HepG2 (cell line): ENCODE results near the gene RECQL5. TPM values are rescaled to one million over a fixed set of nuclear protein-coding genes. Genes with fewer than 3 reads are reported as not detected.

Source experiments
- ATAC-seq: fragments of 200-7000 bp; cut with Tn5 transposase; 3 replicates; pipeline ENCODE4 v1.9.1; 2020; ENCODE audit warnings: mild to moderate bottlenecking, moderate library complexity
- BruUV-seq: library from RNA; stranded (reverse); fragments of 400-500 nt; replicated peaks from 2 replicates; lab custom pipeline; 2021; lab: Mats Ljungman, UMichigan
- CTCF ChIA-PET: fragments of 300-600 bp; formaldehyde crosslinking; extraction: SDS; loops from one replicate; lab custom pipeline; 2021; ENCODE audit warnings: low total read pairs, inconsistent platforms, low intra/inter-chr PET ratio; lab: Yijun Ruan, JAX
- POLR2A ChIA-PET: fragments of 350-600 bp; sonication (Branson Sonifier 250); formaldehyde crosslinking; loops from one replicate; lab custom pipeline; 2020; ENCODE audit warnings: antibody characterized with exemption, inconsistent platforms; lab: Yijun Ruan, JAX
- DNase-seq: peaks from one replicate; pipeline ENCODE4 v3.0.0-alpha.2; 2015; ENCODE audit warnings: low spot score
- FAIRE-seq: peaks from 3 replicates; lab custom pipeline; 2011; peaks lifted over from hg19 to GRCh38; lab: Jason Lieb, UNC
- H2AFZ ChIP-seq: one replicate; pipeline ENCODE4 v1.6.1; 2011; ENCODE audit warnings: low read length, inconsistent platforms
- H3K27ac ChIP-seq: fragments of 300-600 bp; 3 replicates; pipeline ENCODE4 v1.8.0; 2011; ENCODE audit warnings: mixed run types, mild to moderate bottlenecking, mixed read lengths, low read length, inconsistent platforms; ENCODE audit not compliant: insufficient read depth; ENCODE audit errors: extremely low read length
- H3K27me3 ChIP-seq, 2 experiments: fragments of 200-600 bp in 1 of 2; 2 replicates in 1 of 2; 3 replicates in 1 of 2; pipeline versions ENCODE4 v1.6.0 to v1.8.0; 2011; ENCODE audit warnings: low read length in 2 of 2, mild to moderate bottlenecking in 2 of 2, moderate library complexity in 2 of 2, inconsistent platforms in 1 of 2; ENCODE audit not compliant: insufficient read depth in 2 of 2, control insufficient read depth in 1 of 2
- H3K36me3 ChIP-seq, 2 experiments: fragments of 200-600 bp in 1 of 2; replicated peaks in 1 of 2; 2 replicates in 1 of 2; 3 replicates in 1 of 2; pipeline versions ENCODE4 v1.5.1 to v1.8.0; 2011; ENCODE audit warnings: low read length in 2 of 2, inconsistent platforms in 1 of 2; ENCODE audit not compliant: insufficient read depth in 2 of 2, control insufficient read depth in 1 of 2
- H3K4me1 ChIP-seq: 2 replicates; pipeline ENCODE4 v1.5.1; 2012; ENCODE audit warnings: low read length, inconsistent platforms; ENCODE audit not compliant: insufficient read depth
- H3K4me2 ChIP-seq: 2 replicates; pipeline ENCODE4 v1.6.0; 2011; ENCODE audit warnings: low read depth, low read length, inconsistent platforms
- H3K4me3 ChIP-seq, 3 experiments: fragments of 200-600 bp in 1 of 3; sonication (generic), shearing (Covaris generic) in 1 of 3; replicated peaks in 1 of 3; 2 replicates each; pipeline ENCODE4 v1.5.1; 2011 to 2016; ENCODE audit warnings: low read length in 3 of 3, inconsistent platforms in 2 of 3, low read depth in 2 of 3, mild to moderate bottlenecking in 2 of 3, control low read depth in 1 of 3, mixed read lengths in 1 of 3; ENCODE audit not compliant: insufficient read depth in 1 of 3
- H3K79me2 ChIP-seq: one replicate; pipeline ENCODE4 v1.6.1; 2011; ENCODE audit warnings: low read length, inconsistent platforms; ENCODE audit not compliant: insufficient read depth
- H3K9ac ChIP-seq: 2 replicates; pipeline ENCODE4 v1.6.0; 2011; ENCODE audit warnings: mild to moderate bottlenecking, low read depth, low read length, inconsistent platforms; ENCODE audit not compliant: insufficient read depth
- H3K9me3 ChIP-seq: 2 replicates; pipeline ENCODE4 v1.5.1; 2012; ENCODE audit warnings: mild to moderate bottlenecking, low read length
- H4K20me1 ChIP-seq: 2 replicates; pipeline ENCODE4 v1.6.0; 2011; ENCODE audit warnings: inconsistent platforms, mild to moderate bottlenecking, low read length, moderate library complexity; ENCODE audit not compliant: insufficient read depth
- BORCS8-MEF2B ChIP-seq: sonication (generic); formaldehyde crosslinking; IDR thresholded peaks from 2 replicates; pipeline ENCODE4 v1.8.0; 2022; ENCODE audit warnings: mild to moderate bottlenecking, missing genetic modification reagents
- CBX1 ChIP-seq: IDR thresholded peaks from one replicate; pipeline ENCODE4 v1.6.1; 2016; ENCODE audit warnings: antibody characterized with exemption, low read depth
- CHD2 ChIP-seq: IDR thresholded peaks from 2 replicates; pipeline ENCODE4 v1.6.1; 2011; ENCODE audit warnings: low read depth, low read length, improper control_type of control experiment
- FLYWCH1 ChIP-seq: sonication (generic); formaldehyde crosslinking; IDR thresholded peaks from 2 replicates; pipeline ENCODE4 v1.8.1; 2023; ENCODE audit warnings: mild to moderate bottlenecking, missing genetic modification reagents
- FOXJ3 ChIP-seq: sonication (generic); formaldehyde crosslinking; IDR thresholded peaks from 2 replicates; pipeline ENCODE4 v1.4.0; 2020; ENCODE audit warnings: missing genetic modification reagents, mild to moderate bottlenecking, borderline replicate concordance
- GATAD1 ChIP-seq: IDR thresholded peaks from 2 replicates; pipeline ENCODE4 v1.6.1; 2016; ENCODE audit warnings: missing genetic modification reagents, missing compliant biosample characterization
- JUND ChIP-seq: sonication (generic); formaldehyde crosslinking; IDR thresholded peaks from 2 replicates; pipeline ENCODE4 v1.8.0; 2022; ENCODE audit warnings: mild to moderate bottlenecking, missing genetic modification reagents
- KLF13 ChIP-seq: sonication (generic); formaldehyde crosslinking; IDR thresholded peaks from 2 replicates; pipeline ENCODE4 v1.4.0; 2020; ENCODE audit warnings: mild to moderate bottlenecking, missing genetic modification reagents
- KLF9 ChIP-seq: IDR thresholded peaks from 2 replicates; pipeline ENCODE4 v1.6.1; 2016; ENCODE audit warnings: low read depth
- STAG1 ChIP-seq: sonication (generic); formaldehyde crosslinking; IDR thresholded peaks from 2 replicates; pipeline ENCODE4 v1.4.0; 2020; ENCODE audit warnings: missing genetic modification reagents
- WIZ ChIP-seq: sonication (generic); formaldehyde crosslinking; IDR thresholded peaks from 2 replicates; pipeline ENCODE4 v1.5.1; 2020; ENCODE audit warnings: mild to moderate bottlenecking, missing genetic modification reagents
- ZBTB7B ChIP-seq: sonication (generic); formaldehyde crosslinking; IDR thresholded peaks from 2 replicates; pipeline ENCODE4 v1.4.0; 2020; ENCODE audit warnings: missing genetic modification reagents
- ZNF225 ChIP-seq: sonication (generic); formaldehyde crosslinking; IDR thresholded peaks from 2 replicates; pipeline ENCODE4 v1.4.0; 2020; ENCODE audit warnings: mild to moderate bottlenecking, missing genetic modification reagents
- ZNF264 ChIP-seq: sonication (generic); formaldehyde crosslinking; IDR thresholded peaks from 2 replicates; pipeline ENCODE4 v1.4.0; 2020; ENCODE audit warnings: missing genetic modification reagents
- ZNF335 ChIP-seq: sonication (generic); formaldehyde crosslinking; IDR thresholded peaks from 2 replicates; pipeline ENCODE4 v1.4.0; 2020; ENCODE audit warnings: missing genetic modification reagents
- ZNF460 ChIP-seq: sonication (generic); formaldehyde crosslinking; IDR thresholded peaks from 2 replicates; pipeline ENCODE4 v1.5.1; 2020; ENCODE audit warnings: missing genetic modification reagents, mild to moderate bottlenecking, borderline replicate concordance
- ZNF605 ChIP-seq: sonication (generic); formaldehyde crosslinking; IDR thresholded peaks from 2 replicates; pipeline ENCODE4 v1.8.0; 2022; ENCODE audit warnings: mild to moderate bottlenecking, missing genetic modification reagents
- ZNF891 ChIP-seq: sonication (generic); formaldehyde crosslinking; IDR thresholded peaks from 2 replicates; pipeline ENCODE4 v1.5.0; 2020; ENCODE audit warnings: mild to moderate bottlenecking, missing genetic modification reagents
- WGBS: methylation state at CpG from one replicate; pipeline ENCODE4 v1.1.6; 2017; ENCODE audit warnings: low lambda C conversion rate; 5-methylcytosine and 5-hydroxymethylcytosine counted together
- in situ Hi-C: cut with HindIII; loops from 2 replicates; pipeline ENCODE4 v1.10.0; 2017; ENCODE audit warnings: low pct_unique_long_range_greater_than_20kb; ENCODE audit not compliant: extremely low pct_ligation_motif_present
- intact Hi-C: fragments of 100-400 bp; cut with micrococcal nuclease; formaldehyde crosslinking; loops from one replicate; pipeline ENCODE4 v1.10.0; 2022; ENCODE audit not compliant: unreplicated experiment
- polyA plus RNA-seq, 8 experiments: library from polyadenylated mRNA; depleted of rRNA in 3 of 8; stranded (reverse) in 7 of 8; unstranded in 1 of 8; fragments of >200 nt; fragmentation: Illumina TruSeq in 4 of 8; extraction: Trizol in 4 of 8; gene quantifications; 2 replicates each; pipeline versions ENCODE4 v1.2.1 to v1.2.3, GENCODE V29; 2011 to 2016; ENCODE audit warnings: low read depth in 4 of 8, missing spikeins in 1 of 8, mixed read lengths in 1 of 8; ENCODE audit not compliant: insufficient read depth in 1 of 8
- total RNA-seq, 5 experiments: library from RNA; depleted of rRNA; stranded (reverse); fragments of >200 nt; fragmentation: Illumina TruSeq; extraction: Trizol; gene quantifications; 2 replicates each; pipeline ENCODE4 v1.2.3, GENCODE V29; 2016; ENCODE audit warnings: low read depth in 1 of 5
- TF ChIP-seq, protein P1 (sequence below): IDR thresholded peaks from 2 replicates; pipeline ENCODE4 v1.6.1; 2016; ENCODE audit warnings: mild to moderate bottlenecking
- TF ChIP-seq, protein P2 (sequence below): sonication (generic); formaldehyde crosslinking; IDR thresholded peaks from 2 replicates; pipeline ENCODE4 v1.4.0; 2020; ENCODE audit warnings: missing genetic modification reagents
- TF ChIP-seq, protein P3 (sequence below): fragments of 450-650 bp; IDR thresholded peaks from 2 replicates; pipeline ENCODE4 v1.6.1; 2016
- TF ChIP-seq, protein P4 (sequence below): sonication (generic); formaldehyde crosslinking; IDR thresholded peaks from 2 replicates; pipeline ENCODE4 v1.4.0; 2020; ENCODE audit warnings: mild to moderate bottlenecking, missing genetic modification reagents

The RECQL5 gene
- total and polyA plus RNA-seq, 2 of the 13 experiments (the other 11 are each of a cell fraction or from before 2014, with no cell fraction given): 27.7 to 32.0 TPM

DNA sequence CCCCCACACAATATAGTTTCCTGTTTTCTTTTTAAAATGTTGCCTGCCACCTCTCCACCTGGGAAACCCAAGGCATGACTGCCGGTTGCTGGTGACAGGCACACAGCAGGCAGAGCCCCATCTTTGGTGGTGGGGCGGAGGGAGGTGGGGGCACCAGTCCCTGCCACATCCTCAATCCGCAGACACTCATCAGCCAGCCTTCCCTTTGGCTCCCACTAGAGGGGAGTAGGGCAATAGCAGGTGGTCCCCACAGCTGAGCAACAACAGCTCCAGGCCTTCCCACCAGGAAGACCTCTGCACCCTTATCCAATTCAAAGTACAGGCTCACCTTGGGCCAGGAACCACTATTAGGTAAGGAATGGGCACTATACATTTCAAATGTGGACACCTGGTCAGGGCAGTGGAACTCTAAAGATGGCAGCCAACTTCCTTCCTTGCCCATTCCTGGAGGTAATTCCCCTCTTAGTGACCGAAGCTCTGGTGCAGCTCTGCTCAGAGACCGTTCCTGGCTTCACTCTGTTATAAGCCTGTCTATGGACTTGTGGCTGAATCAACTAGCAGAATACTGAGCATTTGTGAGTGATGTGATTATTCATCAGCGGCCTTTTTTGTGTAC is 13.9 kb downstream of the RECQL5 start:
- ChIA-PET CTCF (interaction anchor here (1.3 to 2.5 kb wide), 4 partner anchors 20 to 101 kb away, joined by 4 to 28 read pairs (median 6); partner anchors contain the start of gene SMIM5), POLR2A (interaction anchor here (0.5 to 3.9 kb wide), 4 partner anchors 7 to 621 kb away, joined by 3 to 21 read pairs (median 4); partner anchors contain the start of genes RECQL5 and SAP30BP)
- ATAC-seq: peak; percentile 94
- no peak overlapping the region for H3K4me3 ChIP-seq
- H2AFZ ChIP-seq: no peak overlapping the region
- no peaks in the 10 kb centered on the region for H3K79me2 ChIP-seq
- in situ Hi-C loops (no loop called here), intact Hi-C loops (loop anchor here (1.0 kb wide), 1 partner anchor 20 kb away; the partner anchor contains the start of gene SMIM5)
- no TSS peak for BruUV-seq
- H3K27ac ChIP-seq: no peak overlapping the region
- peak; percentile 82 for FAIRE-seq
- 86% methylated on average over 6 of the region's 6 CpGs for WGBS
- peaks cover 4% of the 10 kb centered on the region; the same call in 1 of the 2 replicates for H3K4me1 ChIP-seq
- no peaks in the 10 kb centered on the region for H3K9me3 ChIP-seq
- H3K9ac ChIP-seq: no peak overlapping the region
- H3K36me3 ChIP-seq: peaks cover 22 to 41% of the 10 kb centered on the region in 2 experiments
- no peaks in the 10 kb centered on the region for H3K27me3 ChIP-seq
- peak; percentile 59 for DNase-seq
- no peak overlapping the region for H3K4me2 ChIP-seq
- H4K20me1 ChIP-seq: no peaks in the 10 kb centered on the region
- TF ChIP-seq FLYWCH1 (CRISPR knock-in tag) (no peak), ZNF891 (CRISPR knock-in tag) (no peak), CBX1 (no peak), BORCS8-MEF2B (CRISPR knock-in tag) (0 out of 2 replicates have a peak, but pooled peaks have one; percentile 33), KLF9 (no peak), ZBTB7B (CRISPR knock-in tag) (peak; percentile 72), ZNF225 (CRISPR knock-in tag) (no peak), ZNF605 (CRISPR knock-in tag) (0 out of 2 replicates have a peak, but pooled peaks have one; percentile 47), ZNF335 (CRISPR knock-in tag) (0 out of 2 replicates have a peak, but pooled peaks have one; percentile 29), JUND (no peak), KLF13 (CRISPR knock-in tag) (no peak), STAG1 (peak; percentile 80), CHD2 (no peak), FOXJ3 (no peak), ZNF460 (CRISPR knock-in tag) (no peak), GATAD1 (peak; percentile 35; the same call in 1 of the 2 replicates), ZNF264 (CRISPR knock-in tag) (no peak), WIZ (CRISPR knock-in tag) (no peak)
- TF ChIP-seq, protein P1, sequence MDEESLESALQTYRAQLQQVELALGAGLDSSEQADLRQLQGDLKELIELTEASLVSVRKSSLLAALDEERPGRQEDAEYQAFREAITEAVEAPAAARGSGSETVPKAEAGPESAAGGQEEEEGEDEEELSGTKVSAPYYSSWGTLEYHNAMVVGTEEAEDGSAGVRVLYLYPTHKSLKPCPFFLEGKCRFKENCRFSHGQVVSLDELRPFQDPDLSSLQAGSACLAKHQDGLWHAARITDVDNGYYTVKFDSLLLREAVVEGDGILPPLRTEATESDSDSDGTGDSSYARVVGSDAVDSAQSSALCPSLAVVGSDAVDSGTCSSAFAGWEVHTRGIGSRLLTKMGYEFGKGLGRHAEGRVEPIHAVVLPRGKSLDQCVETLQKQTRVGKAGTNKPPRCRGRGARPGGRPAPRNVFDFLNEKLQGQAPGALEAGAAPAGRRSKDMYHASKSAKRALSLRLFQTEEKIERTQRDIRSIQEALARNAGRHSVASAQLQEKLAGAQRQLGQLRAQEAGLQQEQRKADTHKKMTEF (CRISPR knock-in tag): no peak
- TF ChIP-seq, protein P2, sequence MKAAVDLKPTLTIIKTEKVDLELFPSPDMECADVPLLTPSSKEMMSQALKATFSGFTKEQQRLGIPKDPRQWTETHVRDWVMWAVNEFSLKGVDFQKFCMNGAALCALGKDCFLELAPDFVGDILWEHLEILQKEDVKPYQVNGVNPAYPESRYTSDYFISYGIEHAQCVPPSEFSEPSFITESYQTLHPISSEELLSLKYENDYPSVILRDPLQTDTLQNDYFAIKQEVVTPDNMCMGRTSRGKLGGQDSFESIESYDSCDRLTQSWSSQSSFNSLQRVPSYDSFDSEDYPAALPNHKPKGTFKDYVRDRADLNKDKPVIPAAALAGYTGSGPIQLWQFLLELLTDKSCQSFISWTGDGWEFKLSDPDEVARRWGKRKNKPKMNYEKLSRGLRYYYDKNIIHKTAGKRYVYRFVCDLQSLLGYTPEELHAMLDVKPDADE (CRISPR knock-in tag): no peak
- TF ChIP-seq, protein P3, sequence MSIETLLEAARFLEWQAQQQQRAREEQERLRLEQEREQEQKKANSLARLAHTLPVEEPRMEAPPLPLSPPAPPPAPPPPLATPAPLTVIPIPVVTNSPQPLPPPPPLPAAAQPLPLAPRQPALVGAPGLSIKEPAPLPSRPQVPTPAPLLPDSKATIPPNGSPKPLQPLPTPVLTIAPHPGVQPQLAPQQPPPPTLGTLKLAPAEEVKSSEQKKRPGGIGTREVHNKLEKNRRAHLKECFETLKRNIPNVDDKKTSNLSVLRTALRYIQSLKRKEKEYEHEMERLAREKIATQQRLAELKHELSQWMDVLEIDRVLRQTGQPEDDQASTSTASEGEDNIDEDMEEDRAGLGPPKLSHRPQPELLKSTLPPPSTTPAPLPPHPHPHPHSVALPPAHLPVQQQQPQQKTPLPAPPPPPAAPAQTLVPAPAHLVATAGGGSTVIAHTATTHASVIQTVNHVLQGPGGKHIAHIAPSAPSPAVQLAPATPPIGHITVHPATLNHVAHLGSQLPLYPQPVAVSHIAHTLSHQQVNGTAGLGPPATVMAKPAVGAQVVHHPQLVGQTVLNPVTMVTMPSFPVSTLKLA: no peak
- TF ChIP-seq, protein P4, sequence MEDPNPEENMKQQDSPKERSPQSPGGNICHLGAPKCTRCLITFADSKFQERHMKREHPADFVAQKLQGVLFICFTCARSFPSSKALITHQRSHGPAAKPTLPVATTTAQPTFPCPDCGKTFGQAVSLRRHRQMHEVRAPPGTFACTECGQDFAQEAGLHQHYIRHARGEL (CRISPR knock-in tag): 0 out of 2 replicates have a peak, but pooled peaks have one; percentile 66
